GM19468 (cell line): ENCODE results near the gene ACTL7A.
"Not testable (repeated sequence)": the region's sequence is repeated elsewhere in the genome, so short reads cannot be mapped to it uniquely, and the experiment has no call there.

ENCODE experiments used
- ATAC-seq: cut with Tn5 transposase; IDR thresholded peaks from one replicate; pipeline ENCODE4 v1.9.1; 2021; ENCODE audit warnings: mild to moderate bottlenecking, moderate library complexity, moderate number of reproducible peaks; ENCODE audit not compliant: unreplicated experiment; ENCODE audit errors: extremely low read depth

ACTL7A gene

DNA sequence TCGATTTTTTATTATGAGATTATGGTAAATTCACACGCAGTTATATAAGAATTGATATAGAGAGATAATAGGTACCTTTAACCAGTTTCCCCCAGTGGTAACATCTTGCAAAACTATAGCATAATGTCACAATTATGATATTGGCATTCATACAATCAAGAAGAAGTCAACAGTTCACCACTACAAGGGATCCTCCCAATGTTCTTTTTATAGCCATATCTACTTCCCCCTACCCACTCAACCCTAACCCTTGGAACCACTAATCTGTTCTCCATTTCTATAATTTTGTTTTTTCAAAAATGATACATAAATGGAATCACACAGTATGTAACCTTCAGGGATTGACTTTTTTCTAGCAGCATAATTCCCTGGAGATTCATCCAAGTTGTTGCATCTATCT, 16.1 kb upstream of the ACTL7A start:
- ATAC-seq, result no peak

DNA sequence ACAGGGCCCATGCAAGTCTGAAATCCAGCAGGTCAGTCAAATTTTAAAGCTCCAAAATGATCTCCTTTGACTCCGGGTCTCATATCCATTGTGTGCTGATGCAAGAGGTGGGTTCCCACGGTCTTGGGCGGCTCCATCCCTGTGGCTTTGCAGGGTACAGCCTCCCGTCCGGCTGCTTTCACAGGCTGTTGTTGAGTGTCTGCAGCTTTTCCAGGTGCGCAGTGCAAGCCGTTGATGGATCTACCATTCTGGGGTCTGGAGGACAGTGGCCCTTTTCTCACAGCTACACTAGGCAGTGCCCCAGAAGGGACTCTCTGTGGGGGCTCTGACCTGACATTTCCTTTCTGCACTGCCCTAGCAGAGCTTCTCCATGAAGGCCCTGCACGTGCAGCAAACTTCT, 13.8 kb upstream of the ACTL7A start:
- not testable (repeated sequence) for ATAC-seq

DNA sequence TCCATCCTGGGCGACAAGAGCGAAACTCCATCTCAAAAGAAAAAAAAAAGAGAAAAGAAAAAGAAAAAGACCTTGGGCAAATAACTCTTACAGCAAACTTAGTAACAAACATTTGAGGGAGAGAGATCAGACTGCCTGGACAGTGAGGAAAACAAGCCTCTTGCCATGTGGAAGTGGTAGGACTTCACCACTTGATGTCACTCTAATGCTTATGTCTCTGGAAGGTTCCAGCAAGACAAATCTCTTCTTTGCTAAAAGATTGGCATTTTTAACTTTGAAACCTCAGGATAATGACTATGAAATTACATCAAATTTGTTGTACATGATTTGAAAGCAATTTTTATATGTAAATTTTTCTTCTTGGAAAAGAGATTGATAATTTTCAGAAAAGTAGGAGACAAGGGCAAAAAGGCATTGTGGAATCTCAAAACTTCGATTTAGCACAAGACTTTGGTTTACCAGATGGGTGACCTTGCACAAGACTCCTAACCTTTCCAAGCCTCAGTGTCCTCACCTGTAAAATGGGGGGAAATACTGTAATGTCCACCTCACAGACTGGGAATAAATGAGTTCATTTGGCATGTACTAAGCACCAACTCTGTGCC, 11.7 kb upstream of the ACTL7A start:
- ATAC-seq, result no peak

DNA sequence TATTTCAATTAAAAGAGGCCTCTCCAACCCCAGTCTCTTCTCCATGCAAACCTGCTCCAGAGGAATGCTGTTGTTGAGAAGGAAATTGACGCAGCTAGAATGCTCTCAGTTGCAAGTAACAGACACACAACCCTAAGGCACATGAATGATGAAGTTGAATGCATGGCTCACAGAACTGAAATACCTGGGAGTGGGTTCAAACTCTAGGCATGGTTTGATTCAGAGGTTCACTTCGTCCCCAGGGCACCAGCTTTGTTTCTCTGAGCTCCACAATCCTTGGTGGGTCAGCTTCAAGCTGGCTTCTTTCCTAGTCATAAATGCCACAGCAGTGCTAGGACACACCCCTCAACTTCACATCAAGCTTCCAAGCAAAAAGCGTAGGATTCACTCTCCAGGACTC, 10.9 kb upstream of the ACTL7A start:
- ATAC-seq, result no peak

DNA sequence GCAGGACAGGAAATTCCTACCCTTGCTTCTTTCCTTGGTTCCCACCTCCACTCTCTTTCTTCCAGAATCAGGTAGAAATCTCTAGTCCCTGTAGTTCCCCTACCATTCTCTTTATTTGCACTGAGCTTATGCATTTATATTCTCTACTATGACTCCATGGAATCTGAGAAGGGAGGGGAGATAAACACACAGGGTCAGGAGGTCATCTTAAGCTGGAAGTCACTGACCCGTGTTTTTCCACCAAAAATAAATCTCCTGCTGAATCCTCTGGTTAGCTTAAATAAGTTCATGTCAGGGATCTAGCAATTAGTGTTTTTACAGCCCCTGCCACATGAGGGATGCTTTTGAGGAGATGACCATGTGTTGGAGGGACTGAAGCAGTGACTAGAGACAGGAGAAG, 10.0 kb upstream of the ACTL7A start:
- ATAC-seq, result no peak

DNA sequence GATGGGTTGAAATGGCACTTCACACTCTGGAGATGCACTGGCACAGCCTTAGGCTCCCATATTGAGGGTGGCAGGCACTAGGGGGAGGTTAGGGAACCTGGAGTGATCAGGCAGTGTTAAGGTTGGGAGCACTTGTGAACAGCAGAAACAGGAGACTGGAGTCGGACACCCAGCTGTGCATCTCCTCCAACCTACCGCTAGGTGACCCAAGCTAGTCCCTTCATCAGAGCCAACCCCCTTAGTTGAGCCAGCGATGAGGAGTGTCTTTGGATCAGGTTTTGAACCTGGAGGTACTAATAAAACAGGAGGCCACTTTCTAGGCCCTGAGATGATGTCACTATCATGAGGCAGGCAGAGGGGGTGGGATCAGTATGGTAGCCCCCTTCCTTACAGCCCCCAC, 8.0 kb upstream of the ACTL7A start:
- no peak for ATAC-seq

DNA sequence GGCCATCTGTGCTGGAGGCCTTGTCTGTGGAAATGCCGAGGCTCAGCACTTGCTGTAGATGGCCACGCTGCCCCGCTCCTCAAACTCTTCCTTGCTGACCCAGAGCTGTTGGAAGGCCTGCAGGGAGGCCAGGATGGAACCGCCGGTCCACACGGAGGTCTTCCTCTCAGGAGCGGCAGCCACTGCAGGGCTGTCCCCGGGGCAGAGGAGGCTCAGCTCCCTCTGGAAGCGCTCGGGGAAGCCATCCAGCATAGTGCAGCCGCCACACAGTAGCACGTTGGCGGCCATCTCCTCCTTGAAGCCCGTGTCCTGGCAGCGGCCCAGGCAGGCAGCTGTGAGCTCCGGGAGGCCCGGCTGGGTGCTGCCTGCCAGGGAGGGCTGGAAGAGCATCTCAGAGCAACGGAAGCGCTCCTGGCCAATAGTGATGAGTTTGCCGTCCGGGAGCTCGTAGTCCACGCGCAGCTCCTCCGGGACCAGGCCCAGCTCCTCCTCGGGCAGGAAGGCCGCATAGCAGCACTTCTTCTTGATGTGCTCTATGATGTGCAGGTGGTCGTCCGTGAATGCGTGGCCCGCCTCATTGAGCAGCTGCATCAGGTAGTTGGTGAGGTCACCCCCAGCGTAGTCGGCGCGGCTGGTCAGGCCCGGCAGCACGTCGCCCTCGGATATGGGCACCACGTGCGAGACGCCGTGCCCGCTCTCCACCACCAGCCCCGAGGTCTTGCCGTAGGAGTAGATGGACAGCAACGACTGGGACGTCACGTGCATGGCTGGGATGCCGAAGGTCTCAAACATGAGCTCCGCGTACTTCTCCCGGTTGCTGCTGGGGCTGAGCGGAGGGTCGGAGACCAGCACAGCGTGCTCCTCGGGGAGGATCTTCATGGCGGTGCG, 7.2 kb upstream of the ACTL7A start:
- ATAC-seq, result no peak

DNA sequence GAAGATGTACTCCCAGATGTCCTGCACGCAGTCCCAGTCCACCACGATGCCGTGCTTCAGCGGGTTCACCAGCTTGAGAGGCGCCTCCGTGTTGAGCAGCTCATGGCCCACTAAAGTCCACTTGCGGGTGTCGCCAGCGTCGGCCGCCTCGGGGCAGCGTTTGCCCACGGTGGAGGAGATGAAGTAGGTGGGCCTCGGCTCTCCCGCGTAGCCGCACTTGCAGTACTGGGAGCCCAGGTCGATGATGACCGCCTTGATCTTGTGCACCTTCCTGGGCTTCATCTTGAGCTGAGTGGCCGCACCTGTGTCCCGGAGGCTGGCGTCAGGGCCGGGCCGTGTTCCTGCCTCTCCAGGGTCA, 6.6 kb upstream of the ACTL7A start:
- ATAC-seq, result no peak

DNA sequence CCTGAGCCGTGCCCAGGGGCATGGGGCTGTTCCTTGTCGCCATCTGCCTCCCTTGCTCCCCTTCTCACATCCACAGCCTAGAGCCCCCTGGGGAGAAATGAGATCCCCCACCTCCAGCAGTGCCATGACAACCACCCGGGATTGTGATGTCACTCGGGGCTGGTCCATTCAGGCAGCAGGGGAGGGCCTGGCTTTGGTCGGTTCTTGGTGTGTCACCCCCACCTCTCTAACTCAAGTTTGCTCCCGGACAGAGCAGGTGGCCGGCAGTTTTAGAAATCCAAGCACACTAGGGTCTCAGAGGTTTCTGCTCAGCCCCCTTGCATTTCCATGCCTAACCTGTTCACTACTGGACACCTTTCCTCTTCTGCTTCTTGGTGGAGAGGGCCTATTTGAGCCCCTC, 6.2 kb upstream of the ACTL7A start, which contains the start of gene ACTL7B:
ACTL7B (minus strand) TSS at position 99 of the 400 bp plus-strand sequence; CDS start at position 43, 56 bp downstream.
- ATAC-seq, result no peak

DNA sequence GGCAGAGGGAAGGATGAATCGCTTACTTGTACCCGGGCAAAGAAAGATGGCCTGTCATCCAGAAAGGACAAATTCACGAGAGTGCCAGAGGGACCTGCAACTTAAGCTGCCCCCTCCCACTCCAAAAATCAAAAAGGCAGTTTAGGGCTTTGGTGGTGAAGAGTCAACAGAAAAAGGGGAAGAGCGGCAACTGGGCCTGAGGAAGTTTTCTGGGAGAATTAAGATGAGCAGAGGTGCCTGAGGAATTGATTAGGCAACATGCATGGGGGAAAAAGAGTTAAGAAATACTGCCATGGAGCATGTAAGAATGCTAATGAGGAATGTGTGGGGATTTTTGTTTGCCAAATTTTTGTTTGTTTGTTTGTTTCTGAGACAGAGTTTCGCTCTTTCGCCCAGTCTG, 4.5 kb upstream of the ACTL7A start:
- no peak for ATAC-seq

DNA sequence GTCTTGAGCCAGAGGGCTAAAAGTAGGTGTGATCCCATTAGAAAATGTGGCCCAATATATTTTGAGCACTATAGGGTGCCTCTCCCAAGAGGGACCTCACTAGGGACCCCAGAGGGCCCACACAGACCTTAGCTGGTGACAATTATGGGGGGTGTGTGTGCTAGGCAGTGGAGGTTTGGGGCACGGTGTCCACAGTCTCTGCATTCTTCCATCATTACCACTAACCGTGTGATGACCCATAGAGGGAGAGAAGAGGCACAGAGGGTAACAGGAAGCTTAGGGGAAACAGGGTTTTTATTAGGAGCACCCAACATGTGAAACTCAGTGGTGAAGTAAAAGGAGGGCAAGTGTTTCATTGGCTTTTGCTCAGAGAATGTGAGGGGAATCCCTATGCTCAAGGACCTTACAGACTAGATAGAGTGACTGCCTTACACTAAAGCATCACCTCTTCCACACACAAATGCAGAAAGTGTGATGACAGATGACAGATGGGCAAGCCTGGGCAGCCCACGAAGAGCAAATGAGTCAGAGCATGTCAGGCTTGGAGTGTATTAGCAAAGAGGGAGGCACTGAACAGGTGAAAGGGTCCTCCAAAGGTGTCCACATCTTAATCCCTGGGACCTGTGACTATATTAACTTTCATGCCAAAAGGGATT, 2.5 kb upstream of the ACTL7A start:
- ATAC-seq, result no peak

DNA sequence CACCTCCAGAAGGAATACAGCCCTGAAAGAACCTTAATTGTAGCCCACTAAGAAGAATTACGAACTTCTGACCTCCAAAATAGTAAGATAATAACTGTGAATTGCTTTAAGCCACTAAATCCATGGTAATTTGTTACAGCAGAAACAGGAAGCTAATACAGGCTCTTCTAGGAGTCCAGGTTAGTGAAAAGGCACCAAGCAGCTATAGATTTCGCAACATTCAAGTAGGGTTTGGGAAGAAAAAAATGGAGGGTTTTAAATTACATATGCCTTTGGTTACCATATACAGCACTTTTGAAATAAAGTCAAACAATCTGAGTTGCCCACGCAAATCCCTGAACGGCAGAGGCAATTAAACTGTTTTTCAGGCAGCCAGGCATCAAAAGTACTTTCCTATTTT, 1.7 kb upstream of the ACTL7A start:
- ATAC-seq, result no peak

DNA sequence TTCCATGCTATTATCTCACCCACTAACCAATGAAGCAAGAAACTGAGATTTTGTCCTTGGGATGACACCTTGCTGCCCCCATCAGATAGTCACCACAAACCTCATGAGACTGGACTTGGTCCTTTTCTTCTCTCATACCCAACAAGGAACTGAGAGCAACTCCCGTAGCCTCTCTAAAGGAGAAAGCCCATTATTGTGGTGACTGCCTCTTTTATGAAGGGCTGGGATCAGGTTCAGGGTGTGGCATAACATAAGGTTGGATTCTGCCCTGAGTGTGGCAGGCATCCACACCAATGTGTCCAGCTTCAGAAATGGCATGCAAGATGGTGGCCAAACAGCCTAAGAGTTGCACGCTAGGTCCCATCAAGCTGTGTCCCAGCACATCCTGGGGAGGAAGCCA, 1.3 kb upstream of the ACTL7A start:
- no peak for ATAC-seq

DNA sequence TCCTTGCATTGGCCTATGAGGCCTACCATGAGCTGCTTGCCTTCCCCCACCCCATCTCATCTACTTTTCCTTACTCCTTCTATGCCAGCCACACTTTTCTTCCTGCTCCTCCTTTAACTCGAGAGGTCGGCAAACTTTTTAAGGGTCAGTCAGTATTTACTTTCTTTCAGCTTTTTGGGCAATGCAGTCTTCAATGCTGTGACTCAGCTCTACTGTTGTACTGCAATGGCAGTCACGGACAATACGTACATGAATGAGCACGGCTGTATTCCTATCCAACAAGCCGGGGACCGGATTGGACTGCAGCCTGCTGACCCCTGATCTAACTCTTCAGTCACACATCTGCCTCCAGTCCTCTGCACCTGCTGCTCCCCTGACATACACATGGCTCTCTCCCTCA, 602 bp upstream of the ACTL7A start:
- ATAC-seq, result no peak

DNA sequence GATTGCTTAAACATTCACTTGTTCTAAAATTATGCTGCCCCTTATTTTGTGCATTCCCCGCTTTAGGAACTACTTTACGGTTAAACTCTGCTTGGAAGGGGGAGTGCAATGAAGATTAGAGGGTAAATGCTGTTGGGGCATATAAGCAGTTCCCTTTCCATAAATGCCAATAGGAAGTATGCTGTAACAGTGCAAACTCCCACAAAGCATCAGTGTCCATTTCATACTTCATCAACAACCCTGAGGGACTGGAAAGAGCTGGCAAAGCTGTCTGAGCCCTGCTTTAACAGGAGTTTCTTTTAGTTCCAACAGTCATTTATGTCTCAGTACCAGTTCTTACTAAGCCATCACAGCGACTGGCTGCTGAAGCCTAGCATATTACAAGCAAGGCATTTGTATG, 1.8 kb downstream of the ACTL7A start:
- ATAC-seq, result no peak

DNA sequence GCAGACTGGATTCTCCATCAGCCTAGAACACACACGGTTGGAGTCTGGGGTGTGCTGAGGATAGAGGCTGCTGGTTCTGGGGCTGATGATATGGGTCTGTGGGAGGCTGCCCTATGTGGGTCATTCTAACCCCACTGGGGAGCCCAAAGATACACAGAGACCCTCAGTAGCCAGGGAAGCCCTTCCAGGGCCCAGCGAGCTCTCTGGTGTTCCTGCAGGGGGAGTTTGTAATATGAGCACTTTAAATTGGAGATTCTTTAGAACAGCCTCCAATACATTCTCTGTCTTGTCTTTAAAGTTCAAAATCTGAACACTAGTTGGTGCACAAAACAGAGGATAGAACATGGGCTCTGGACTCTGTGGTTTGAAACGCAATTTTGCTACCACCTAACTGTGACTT, 2.4 kb downstream of the ACTL7A start:
- ATAC-seq, result no peak

DNA sequence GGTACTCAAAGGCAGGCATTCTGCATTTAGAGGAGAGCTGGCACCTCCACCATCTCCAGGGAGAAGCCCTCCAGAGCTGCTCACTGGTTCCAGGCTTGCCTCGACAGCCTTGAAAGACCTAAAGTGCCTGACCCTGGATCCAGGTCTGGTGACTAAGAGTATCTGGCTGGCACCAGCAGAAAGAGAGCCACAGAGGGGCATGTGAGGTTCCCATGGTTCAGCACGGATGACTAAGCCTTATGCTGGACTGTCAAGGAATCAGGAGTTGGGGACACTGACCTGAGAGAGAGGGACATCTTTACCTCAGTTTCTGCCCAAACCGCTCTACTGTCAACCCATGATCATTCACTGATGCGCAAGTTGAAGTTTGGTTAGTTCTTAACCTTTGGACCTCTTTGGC, 3.0 kb downstream of the ACTL7A start:
- no peak for ATAC-seq

DNA sequence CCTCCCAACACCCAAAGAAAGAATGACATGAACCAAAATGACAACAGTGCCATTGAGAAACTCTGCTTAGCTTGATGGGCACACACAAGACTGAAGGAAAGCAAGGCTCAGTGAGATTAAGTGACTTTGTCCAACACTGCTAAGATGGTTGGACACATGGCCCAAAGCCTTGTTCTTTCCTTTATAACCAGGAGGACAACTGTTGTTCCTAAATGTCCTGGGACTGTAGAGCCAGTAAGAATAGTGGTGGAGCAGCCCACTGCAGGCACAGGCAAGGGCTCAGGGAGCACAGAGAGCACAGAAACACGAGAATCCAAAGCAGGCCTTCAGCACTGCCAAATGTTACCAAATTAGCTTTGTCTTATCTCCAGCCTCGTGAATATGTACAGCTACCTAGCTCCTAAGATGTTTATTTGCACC, 3.9 kb downstream of the ACTL7A start:
- no peak for ATAC-seq

DNA sequence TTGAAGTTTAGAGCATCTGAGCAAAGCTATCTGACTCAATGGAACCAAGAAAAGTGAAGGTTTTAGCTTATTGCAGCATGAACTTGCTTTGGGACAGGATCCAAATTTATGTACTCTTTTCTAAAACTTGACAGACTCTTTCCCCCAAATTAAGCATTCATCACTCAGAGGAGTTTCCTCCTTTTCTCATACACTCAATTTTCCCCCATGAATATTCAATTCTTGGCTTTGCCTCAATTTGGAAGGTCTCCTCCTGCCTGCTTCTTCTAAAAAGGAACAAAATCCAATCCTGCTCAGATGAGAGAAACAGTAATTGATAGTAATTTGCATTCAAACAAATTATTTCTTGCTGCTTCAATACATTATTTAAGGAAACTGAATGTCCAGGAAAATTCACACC, 5.0 kb downstream of the ACTL7A start:
- no peak for ATAC-seq

DNA sequence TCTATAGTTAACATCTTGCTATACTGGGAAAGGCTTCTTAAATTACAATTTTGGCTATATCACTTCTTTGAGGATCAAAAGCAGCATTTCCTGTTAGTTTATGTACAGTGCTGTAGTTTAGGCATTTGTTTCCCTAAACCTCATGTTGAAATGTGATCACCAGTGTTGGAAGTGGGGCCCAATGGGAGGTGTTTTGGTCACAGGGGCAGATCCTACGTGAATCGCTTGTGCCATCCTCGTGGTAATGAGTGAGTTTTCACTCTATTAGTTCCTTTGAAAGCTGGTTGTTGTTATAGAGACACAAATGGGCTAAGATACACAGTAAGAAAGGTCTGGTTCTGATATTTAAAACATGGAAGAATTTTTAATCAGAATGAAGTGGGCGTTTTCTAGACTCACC, 5.8 kb downstream of the ACTL7A start:
- ATAC-seq, result no peak

DNA sequence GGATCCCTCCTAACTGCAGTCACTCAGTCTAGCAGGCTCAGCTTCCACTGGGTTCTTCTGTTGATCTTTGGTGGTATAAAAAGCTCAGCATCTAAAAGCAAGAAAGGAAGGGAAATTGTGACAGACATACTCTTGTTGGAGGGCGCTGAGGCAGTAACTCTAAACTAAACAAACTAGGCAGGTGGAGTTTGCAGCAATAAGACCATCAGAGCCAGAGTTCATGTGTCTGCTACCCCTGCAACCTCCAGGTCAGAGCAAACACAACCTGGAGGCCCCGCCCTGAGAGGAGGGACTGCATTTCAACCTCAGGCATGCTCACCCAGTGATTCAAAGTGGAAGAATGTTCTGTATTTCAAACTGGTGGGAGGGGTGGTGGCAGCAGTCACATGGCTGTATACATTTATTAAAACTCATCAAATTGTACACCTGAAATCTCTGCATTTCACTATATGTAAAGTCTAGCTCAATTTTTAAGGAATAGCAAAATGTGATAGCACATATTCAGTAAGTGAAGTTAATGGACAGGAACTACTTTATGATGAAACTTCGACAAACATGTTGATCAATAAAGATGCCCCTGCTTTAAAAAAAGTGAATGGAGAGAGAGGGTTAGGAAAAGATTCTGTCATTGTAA, 7.1 kb downstream of the ACTL7A start:
- no peak for ATAC-seq
